A549 (cell line): ENCODE data around the gene RIC3.

Experiments
- CTCF ChIP-seq: fragments of >200 bp; sonication (Bioruptor Twin); formaldehyde crosslinking; IDR thresholded peaks from 3 replicates; pipeline ENCODE4 v1.5.1; 2016
- EP300 ChIP-seq, 2 experiments: fragments of >200 bp; sonication (Bioruptor Twin); formaldehyde crosslinking; IDR thresholded peaks; 2 replicates in 1 of 2; 3 replicates in 1 of 2; pipeline ENCODE4 v1.6.1; 2016 to 2017
- JUN ChIP-seq, 2 experiments: fragments of >200 bp; sonication (Bioruptor Twin); formaldehyde crosslinking; IDR thresholded peaks; 2 replicates in 1 of 2; 3 replicates in 1 of 2; pipeline ENCODE4 v1.6.1; 2016 to 2017

DNA sequence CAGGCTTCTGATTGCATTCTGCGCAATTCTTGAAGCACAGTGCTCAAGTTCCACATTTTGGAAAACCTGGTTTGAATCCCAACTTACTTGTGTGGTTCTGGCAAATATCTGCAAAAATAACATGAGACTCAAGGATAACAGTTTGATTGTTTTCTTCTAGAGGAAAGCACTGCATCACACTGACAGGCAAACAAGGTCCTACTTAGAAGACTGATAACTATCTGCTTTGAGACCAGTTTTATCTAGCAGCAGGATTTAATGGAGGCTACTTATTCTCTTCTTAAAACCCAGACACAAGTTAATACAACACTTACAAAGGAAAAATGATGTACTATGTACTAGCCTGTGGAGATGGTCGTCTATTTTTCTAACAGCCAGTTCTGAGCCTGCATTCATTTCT is 41.4 kb downstream of the RIC3 start:
- TF ChIP-seq CTCF (no peak), EP300 (IDR thresholded peaks at IDR 0.05) (no peak), JUN (IDR thresholded peaks at IDR 0.05) (no peak)
